Measurements from ENCODE around the gene CDK4.
"Not testable (repeated sequence)": the region's sequence is repeated elsewhere in the genome, so short reads cannot be mapped to it uniquely, and the experiment has no call there.

The CDK4 gene

GRCh38 chr12:57724003-57724935 lies 27.8 kb downstream of the CDK4 start:
- no peak for DNase-seq

GRCh38 chr12:57723630-57723962 lies 28.5 kb downstream of the CDK4 start:
- no peak for DNase-seq

GRCh38 chr12:57722716-57723629 lies 29.1 kb downstream of the CDK4 start:
- no peak for DNase-seq

GRCh38 chr12:57721846-57722608 lies 30.1 kb downstream of the CDK4 start:
- DNase-seq: not testable (repeated sequence)

- no peak for DNase-seq
Observed at GRCh38 chr12:57720606-57721595, 31.2 kb downstream of the CDK4 start.

DNA sequence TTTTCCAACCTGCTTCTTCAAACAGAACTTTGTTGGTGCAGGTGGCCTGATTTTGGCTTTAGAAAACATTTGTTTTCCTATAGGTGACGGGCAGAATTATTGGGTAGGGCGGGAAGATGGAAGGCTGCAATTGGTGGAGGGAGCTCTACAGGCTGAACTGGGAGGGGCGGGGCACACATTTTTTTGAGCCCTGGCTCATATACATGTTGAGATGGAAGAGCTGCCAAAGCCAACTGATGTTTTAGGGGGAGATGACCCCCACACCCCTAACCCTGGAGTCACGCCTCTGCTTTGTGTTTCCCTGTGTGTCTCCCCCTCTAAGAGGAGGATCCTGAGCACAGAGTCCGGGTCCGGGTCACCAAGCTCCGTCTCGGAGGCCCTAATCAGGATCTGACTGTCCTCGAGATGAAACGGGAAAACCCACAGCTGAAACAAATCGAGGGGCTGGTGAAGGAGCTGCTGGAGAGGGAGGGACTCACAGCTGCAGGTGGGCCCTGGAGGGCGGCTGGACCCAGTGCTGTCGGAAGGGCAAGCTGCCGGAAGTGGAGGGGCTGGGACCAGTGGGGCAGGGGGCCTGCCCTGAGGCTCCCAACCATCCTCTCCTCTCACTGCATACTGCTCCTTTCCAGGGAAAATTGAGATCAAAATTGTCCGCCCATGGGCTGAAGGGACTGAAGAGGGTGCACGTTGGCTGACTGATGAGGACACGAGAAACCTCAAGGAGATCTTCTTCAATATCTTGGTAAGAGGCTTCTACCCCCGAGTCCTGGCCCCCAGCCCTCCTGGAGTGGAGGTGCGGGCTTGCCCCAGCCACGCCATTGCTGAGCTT lies 32.1 kb downstream of the CDK4 start:
- DNase-seq: no peak

GRCh38 chr12:57718641-57719528 lies 33.2 kb downstream of the CDK4 start:
- DNase-seq: no peak

DNA sequence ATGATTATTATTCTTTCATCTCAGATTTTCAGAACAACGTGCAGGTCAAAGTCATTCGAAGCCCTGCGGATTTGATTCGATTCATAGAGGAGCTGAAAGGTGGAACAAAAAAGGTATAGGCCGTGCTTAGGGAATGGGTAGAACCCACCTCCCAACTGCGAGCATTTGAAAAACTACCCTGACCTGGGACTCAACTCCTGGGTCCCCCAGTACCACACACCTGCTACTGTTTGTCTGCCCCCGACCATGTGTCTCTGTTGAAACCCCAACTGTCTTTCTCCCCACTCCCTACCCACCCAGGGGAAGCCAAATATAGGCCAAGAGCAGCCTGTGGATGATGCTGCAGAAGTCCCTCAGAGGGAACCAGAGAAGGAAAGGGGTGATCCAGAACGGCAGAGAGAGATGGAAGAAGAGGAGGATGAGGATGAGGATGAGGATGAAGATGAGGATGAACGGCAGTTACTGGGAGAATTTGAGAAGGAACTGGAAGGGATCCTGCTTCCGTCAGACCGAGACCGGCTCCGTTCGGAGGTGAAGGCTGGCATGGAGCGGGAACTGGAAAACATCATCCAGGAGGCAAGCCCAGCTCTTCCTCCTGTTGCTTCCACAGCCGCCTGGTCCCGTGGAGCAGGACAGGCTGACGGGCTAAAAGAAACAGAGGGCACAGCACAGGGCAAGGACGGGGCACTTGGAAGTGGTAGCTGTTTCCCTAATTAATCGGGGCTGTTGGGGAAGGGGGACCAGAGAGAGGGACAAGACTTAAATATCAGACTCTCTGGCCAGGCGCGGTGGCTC lies 34.1 kb downstream of the CDK4 start:
- no peak for DNase-seq

DNA sequence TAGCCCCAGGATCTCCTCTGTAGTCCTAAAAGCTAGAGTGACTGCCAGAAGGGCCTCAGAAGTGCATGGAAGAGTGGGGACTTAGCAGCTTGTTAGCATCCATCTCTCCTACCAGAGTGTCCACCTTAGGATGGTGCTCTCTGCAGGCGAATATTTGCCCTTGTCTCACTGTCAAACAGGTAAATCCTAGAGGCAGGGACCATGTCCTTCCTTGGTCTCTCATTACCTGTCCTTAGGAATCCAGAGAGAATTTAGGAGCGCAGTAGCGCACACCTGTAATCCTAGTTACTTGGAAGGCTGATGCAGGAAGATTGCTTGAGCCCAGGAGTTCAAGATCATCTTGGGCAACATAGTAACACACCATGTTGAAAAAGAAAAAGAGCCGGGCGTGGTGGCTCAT lies 35.0 kb downstream of the CDK4 start:
- DNase-seq: no peak

- DNase-seq: no peak
Observed at GRCh38 chr12:57716305-57716704, 35.8 kb downstream of the CDK4 start.

- DNase-seq: no peak
Observed at GRCh38 chr12:57715786-57716185, 36.3 kb downstream of the CDK4 start.

DNA sequence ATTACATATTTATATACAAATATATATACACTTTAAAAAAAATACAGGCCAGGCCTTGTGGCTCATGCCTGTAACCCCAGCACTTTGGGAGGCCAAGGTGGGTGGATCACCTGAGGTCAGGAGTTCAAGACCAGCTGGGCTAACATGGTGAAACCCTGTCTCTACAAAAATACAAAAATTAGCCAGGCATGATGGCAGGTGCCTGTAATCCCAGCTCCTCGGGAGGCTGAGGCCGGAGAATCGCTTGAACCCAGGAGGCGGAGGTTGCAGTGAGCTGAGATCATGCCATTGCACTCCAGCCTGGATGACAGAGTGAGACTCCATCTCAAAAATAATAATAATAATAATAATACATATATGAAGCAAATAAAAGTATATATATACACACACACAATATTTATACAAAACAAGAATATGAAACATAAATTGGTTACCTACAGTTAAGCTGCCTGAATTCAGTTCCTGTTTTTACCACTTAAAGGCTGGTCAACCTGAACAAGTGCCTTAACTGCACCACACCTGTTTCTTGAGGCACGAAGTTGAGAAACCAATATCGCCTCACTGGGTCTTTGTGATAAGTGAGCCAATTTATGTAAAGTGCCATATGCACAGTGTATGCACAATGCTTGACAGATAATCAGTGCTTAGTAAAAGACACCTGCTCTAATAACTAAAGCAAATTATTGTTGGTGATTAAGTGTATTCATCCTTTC lies 36.9 kb downstream of the CDK4 start:
- not testable (repeated sequence) for DNase-seq

- DNase-seq: no peak
Observed at GRCh38 chr12:57713209-57713608, 38.9 kb downstream of the CDK4 start.

GRCh38 chr12:57712701-57713100 lies 39.4 kb downstream of the CDK4 start:
- DNase-seq: no peak

DNA sequence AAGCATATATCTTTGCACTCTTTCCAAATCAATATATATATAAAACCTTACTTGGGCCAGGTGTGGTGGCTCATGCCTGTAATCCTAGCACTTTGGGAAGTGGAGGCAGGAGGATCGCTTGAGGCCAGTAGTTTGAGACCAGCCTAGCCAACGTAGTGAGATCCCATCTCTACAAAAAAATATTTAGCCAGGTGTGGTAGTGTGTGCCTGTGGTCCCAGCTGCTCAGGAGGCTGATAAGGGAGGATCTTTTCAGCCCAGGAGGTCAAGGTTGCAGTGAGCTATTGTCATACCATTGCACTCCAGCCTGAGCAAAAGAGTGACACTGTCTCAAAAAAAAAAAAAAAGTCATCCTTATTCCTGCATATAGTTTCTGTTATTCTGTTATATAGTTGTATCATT lies 43.8 kb downstream of the CDK4 start:
- DNase-seq: no peak

- DNase-seq: no peak
Observed at GRCh38 chr12:57707250-57707649, 44.9 kb downstream of the CDK4 start.

- no peak for DNase-seq
Observed at GRCh38 chr12:57700317-57700716, 51.8 kb downstream of the CDK4 start.

GRCh38 chr12:57698414-57698813 lies 53.7 kb downstream of the CDK4 start:
- DNase-seq: no peak

Data from activated naive CD4-positive, alpha-beta T cell (primary cell).